HG02970 (cell line): ENCODE data around the gene PPIL1.
"Not testable (repeated sequence)": the region's sequence is repeated elsewhere in the genome, so short reads cannot be mapped to it uniquely, and the experiment has no call there.

Experiments used
- ATAC-seq: cut with Tn5 transposase; IDR thresholded peaks from one replicate; pipeline ENCODE4 v1.9.1; 2021; ENCODE audit warnings: mild to moderate bottlenecking, moderate library complexity, moderate number of reproducible peaks; ENCODE audit not compliant: unreplicated experiment, low FRiP score

PPIL1 gene

GRCh38 chr6:36874443-36875249 is at the start of gene PPIL1:
Gene PPIL1 (minus strand): TSS chr6:36874803. CDS start chr6:36874772, 31 bp downstream.
- peak; percentile 68 for ATAC-seq

GRCh38 chr6:36924131-36924530 is 49.5 kb upstream of the PPIL1 start:
- ATAC-seq: no peak

- ATAC-seq: no peak
These were observed 45.9 kb upstream of the PPIL1 start for GRCh38 chr6:36920546-36920945.

- no peak for ATAC-seq
These were observed 45.4 kb upstream of the PPIL1 start for GRCh38 chr6:36920049-36920448.

- no peak for ATAC-seq
These were observed 43.1 kb upstream of the PPIL1 start for GRCh38 chr6:36917541-36918193.

- ATAC-seq: no peak
These were observed 41.5 kb upstream of the PPIL1 start for GRCh38 chr6:36916126-36916525.

- ATAC-seq: no peak
These were observed 41.0 kb upstream of the PPIL1 start for GRCh38 chr6:36915599-36915998.

GRCh38 chr6:36914227-36914794 is 39.7 kb upstream of the PPIL1 start:
- ATAC-seq: no peak

- ATAC-seq: no peak
These were observed 38.5 kb upstream of the PPIL1 start for GRCh38 chr6:36913082-36913481.

- ATAC-seq: no peak
These were observed 38.0 kb upstream of the PPIL1 start for GRCh38 chr6:36912586-36912985.

- ATAC-seq: no peak
These were observed 37.4 kb upstream of the PPIL1 start for GRCh38 chr6:36912030-36912454.

GRCh38 chr6:36908747-36909146 is 34.1 kb upstream of the PPIL1 start:
- no peak for ATAC-seq

- no peak for ATAC-seq
These were observed 33.2 kb upstream of the PPIL1 start for GRCh38 chr6:36907781-36908180.

GRCh38 chr6:36906539-36907325 is 32.1 kb upstream of the PPIL1 start:
- no peak for ATAC-seq

- ATAC-seq: no peak
These were observed 30.3 kb upstream of the PPIL1 start for GRCh38 chr6:36904851-36905393.

GRCh38 chr6:36904114-36904513 is 29.5 kb upstream of the PPIL1 start:
- ATAC-seq: no peak

- no peak for ATAC-seq
These were observed 23.0 kb upstream of the PPIL1 start for GRCh38 chr6:36897609-36898008.

GRCh38 chr6:36893976-36894932 is 19.7 kb upstream of the PPIL1 start:
- ATAC-seq: no peak

GRCh38 chr6:36891153-36891552 is 16.6 kb upstream of the PPIL1 start:
- ATAC-seq: not testable (repeated sequence)
